Spleen (tissue), 11 donors: ENCODE measurements around the gene IFIT1. TPM values are rescaled to one million over a fixed set of nuclear protein-coding genes. Genes with fewer than 3 reads are reported as not detected.

Experiments
- DNase-seq: peaks from one replicate; pipeline ENCODE4 v3.0.0-alpha.2; 2020
- H3K27ac ChIP-seq, 8 donors: fragments of 200-600 bp; sonication (generic) in 7 of 8; 1 replicate in 4 of 8; 2 replicates in 4 of 8; pipeline versions ENCODE4 v1.5.0 to v1.8.0; 2016 to 2021; ENCODE audit warnings: inconsistent platforms in 4 of 8, mild to moderate bottlenecking in 4 of 8, moderate library complexity in 1 of 8
- H3K27me3 ChIP-seq, 7 donors: fragments of 200-600 bp; sonication (generic) in 6 of 7; replicated peaks in 1 of 7; 1 replicate in 4 of 7; 2 replicates in 3 of 7; pipeline versions ENCODE4 v1.5.0 to v1.8.0; 2016 to 2021; ENCODE audit warnings: inconsistent platforms in 3 of 7, mild to moderate bottlenecking in 1 of 7
- H3K36me3 ChIP-seq, 6 donors: fragments of 200-600 bp; sonication (generic) in 5 of 6; 1 replicate in 4 of 6; 2 replicates in 2 of 6; pipeline versions ENCODE4 v1.5.0 to v1.8.0; 2016 to 2021; ENCODE audit warnings: inconsistent platforms in 2 of 6
- H3K4me1 ChIP-seq, 6 donors: fragments of 200-600 bp; sonication (generic) in 5 of 6; 1 replicate in 3 of 6; 2 replicates in 3 of 6; pipeline versions ENCODE4 v1.5.0 to v1.8.0; 2016 to 2021; ENCODE audit warnings: inconsistent platforms in 3 of 6
- H3K4me3 ChIP-seq, 8 donors: fragments of 200-600 bp; sonication (generic) in 7 of 8; 1 replicate in 4 of 8; 2 replicates in 4 of 8; pipeline versions ENCODE4 v1.5.0 to v1.8.0; 2016 to 2021; ENCODE audit warnings: inconsistent platforms in 4 of 8, mild to moderate bottlenecking in 4 of 8, moderate library complexity in 2 of 8
- H3K9me3 ChIP-seq, 8 donors: fragments of 200-600 bp; sonication (generic) in 7 of 8; 1 replicate in 4 of 8; 2 replicates in 4 of 8; pipeline versions ENCODE4 v1.5.0 to v1.8.0; 2016 to 2021; ENCODE audit warnings: inconsistent platforms in 4 of 8
- CTCF ChIP-seq, 11 experiments: fragments of 200-600 bp in 7 of 11; fragments of 450-650 bp in 4 of 11; sonication (generic) in 4 of 11; IDR thresholded peaks in 8 of 11; conservative IDR thresholded peaks in 3 of 11; 1 replicate in 7 of 11; 2 replicates in 4 of 11; pipeline versions ENCODE4 v1.4.0 to v1.8.0; 2016 to 2021; ENCODE audit warnings: antibody characterized with exemption in 11 of 11, inconsistent platforms in 4 of 11, mild to moderate bottlenecking in 1 of 11
- POLR2A ChIP-seq, 3 donors: fragments of 450-650 bp; IDR thresholded peaks; one replicate each; pipeline ENCODE4 v1.5.1; 2017; ENCODE audit warnings: antibody characterized with exemption in 3 of 3, mild to moderate bottlenecking in 1 of 3
- POLR2AphosphoS5 ChIP-seq, 3 donors: sonication (generic); formaldehyde crosslinking; IDR thresholded peaks; one replicate each; pipeline ENCODE4 v1.5.1; 2017; ENCODE audit warnings: antibody characterized with exemption in 3 of 3
- WGBS, 5 donors: extraction: QIAGEN DNeasy Blood & Tissue Kit in 3 of 5; methylation state at CpG; one replicate each; pipeline versions ENCODE4 v1.1.5 to v1.1.7; 2013 to 2018; 5-methylcytosine and 5-hydroxymethylcytosine counted together
- intact Hi-C: fragments of 100-400 bp; cut with DNase I; formaldehyde crosslinking; loops from one replicate; pipeline ENCODE4 v1.15.0; 2023; ENCODE audit warnings: low total_unique reads
- polyA plus RNA-seq, 3 donors: library from polyadenylated mRNA; stranded (reverse); fragments of 200-250 nt; gene quantifications; one replicate each; pipeline ENCODE4 v1.2.1, GENCODE V29; 2013
- total RNA-seq, 7 donors: library from RNA; depleted of rRNA in 3 of 7; stranded (reverse); fragments of >200 nt in 3 of 7; fragmentation: NEBNext Ultra II Directional in 4 of 7; extraction: Animal tissue kit (Norgen Biotek cat#: 25700) in 4 of 7; gene quantifications; one replicate each; pipeline versions ENCODE4 v1.1.0 to v1.2.1, GENCODE V29; 2016 to 2021
- donor health status: healthy with polysubstance abuse.
- donor health status: DM: no; HTN: no; CAD: no; lungs with moderate emphysema.
- donor health status: DM: no; HTN: no; CAD: no.
- donor health status: Bipolar disorder and iron deficiency.
- donor health status: healthy.
- donor health status: DM: no; HTN: no; CAD: no.
- donor health status: DM: yes; HTN: yes; CAD: no.

Gene IFIT1
- total and polyA plus RNA-seq, 10 donors: 8.8 to 35.7 (median 22.2) TPM

GRCh38 chr10:89379103-89379502 is 13.3 kb upstream of the IFIT1 start:
- H3K4me3 ChIP-seq: no peak overlapping the region
- peaks cover 0 to 14% (median 10%) of the 10 kb centered on the region in 6 donors for H3K4me1 ChIP-seq
- no peak for TF ChIP-seq CTCF (IDR thresholded peaks at IDR 0.05 in 8 of 11, conservative IDR thresholded peaks at IDR 0.05 in 3 of 11)
- no peak for TF ChIP-seq POLR2A (IDR thresholded peaks at IDR 0.05)
- no peak for TF ChIP-seq POLR2AphosphoS5 (IDR thresholded peaks at IDR 0.05)
- H3K27me3 ChIP-seq: no peaks in the 10 kb centered on the region
- no peaks in the 10 kb centered on the region for H3K9me3 ChIP-seq
- DNase-seq: no peak
- intact Hi-C loops: no loop called here
- H3K36me3 ChIP-seq: no peaks in the 10 kb centered on the region
- no peak overlapping the region for H3K27ac ChIP-seq

- no peak overlapping the region for H3K4me3 ChIP-seq
- intact Hi-C loops: no loop called here
- H3K36me3 ChIP-seq: no peaks in the 10 kb centered on the region
- no peaks in the 10 kb centered on the region for H3K9me3 ChIP-seq
- H3K27me3 ChIP-seq: no peaks in the 10 kb centered on the region
- H3K27ac ChIP-seq: no peak overlapping the region
- WGBS, 5 donors: 87 to 93% (median 91%) methylated on average over 1 of the region's 1 CpG
- DNase-seq: no peak
- H3K4me1 ChIP-seq: peaks cover 0 to 19% (median 15%) of the 10 kb centered on the region in 6 donors
- TF ChIP-seq CTCF (IDR thresholded peaks at IDR 0.05 in 8 of 11, conservative IDR thresholded peaks at IDR 0.05 in 3 of 11): no peak
- TF ChIP-seq POLR2A (IDR thresholded peaks at IDR 0.05): no peak
- TF ChIP-seq POLR2AphosphoS5 (IDR thresholded peaks at IDR 0.05): no peak
Observed at GRCh38 chr10:89382757-89383156, 9.7 kb upstream of the IFIT1 start.

GRCh38 chr10:89384474-89385340 is 7.7 kb upstream of the IFIT1 start:
- no peaks in the 10 kb centered on the region for H3K27me3 ChIP-seq
- 33 to 51% (median 35%) methylated on average over 4 of the region's 4 CpGs for WGBS, 5 donors
- peak overlapping the region in 1 of 8 donors; percentile 31 for H3K4me3 ChIP-seq
- H3K36me3 ChIP-seq: no peaks in the 10 kb centered on the region
- intact Hi-C loops: no loop called here
- TF ChIP-seq CTCF (IDR thresholded peaks at IDR 0.05 in 8 of 11, conservative IDR thresholded peaks at IDR 0.05 in 3 of 11) (no peak), POLR2A (IDR thresholded peaks at IDR 0.05) (no peak), POLR2AphosphoS5 (IDR thresholded peaks at IDR 0.05) (no peak)
- H3K9me3 ChIP-seq: no peaks in the 10 kb centered on the region
- peaks cover 0 to 19% (median 15%) of the 10 kb centered on the region in 6 donors for H3K4me1 ChIP-seq
- no peak for DNase-seq
- H3K27ac ChIP-seq: peak overlapping the region in 7 of 8 donors; percentile 6 to 76 (median 58)

GRCh38 chr10:89388806-89389205 is 3.6 kb upstream of the IFIT1 start:
- no peak for DNase-seq
- no peaks in the 10 kb centered on the region for H3K9me3 ChIP-seq
- intact Hi-C loops: no loop called here
- no peaks in the 10 kb centered on the region for H3K36me3 ChIP-seq
- H3K27me3 ChIP-seq: no peaks in the 10 kb centered on the region
- 70 to 90% (median 79%) methylated on average over 2 of the region's 2 CpGs for WGBS, 5 donors
- H3K4me3 ChIP-seq: no peak overlapping the region
- H3K4me1 ChIP-seq: peaks cover 13 to 49% (median 37%) of the 10 kb centered on the region in 6 donors
- TF ChIP-seq CTCF (IDR thresholded peaks at IDR 0.05 in 8 of 11, conservative IDR thresholded peaks at IDR 0.05 in 3 of 11): no peak
- no peak for TF ChIP-seq POLR2A (IDR thresholded peaks at IDR 0.05)
- no peak for TF ChIP-seq POLR2AphosphoS5 (IDR thresholded peaks at IDR 0.05)
- H3K27ac ChIP-seq: no peak overlapping the region
